Colonic mucosa (tissue), 4 donors: ENCODE measurements around the gene D2HGDH. TPM values are rescaled to one million over a fixed set of nuclear protein-coding genes. Genes with fewer than 3 reads are reported as not detected.

ENCODE experiments used
- DNase-seq: peaks from one replicate; pipeline ENCODE4 v3.0.0-alpha.2; 2020
- H3K27ac ChIP-seq: fragments of 200-600 bp; one replicate; pipeline ENCODE4 v1.8.0; 2021
- H3K27me3 ChIP-seq: fragments of 200-600 bp; one replicate; pipeline ENCODE4 v1.8.0; 2021
- H3K36me3 ChIP-seq: fragments of 200-600 bp; one replicate; pipeline ENCODE4 v1.8.0; 2021
- H3K4me1 ChIP-seq: fragments of 200-600 bp; one replicate; pipeline ENCODE4 v1.8.0; 2021; ENCODE audit warnings: mild to moderate bottlenecking
- H3K4me3 ChIP-seq: fragments of 200-600 bp; one replicate; pipeline ENCODE4 v1.8.0; 2021
- H3K9ac ChIP-seq, 2 donors: one replicate each; pipeline ENCODE4 v1.7.0; 2013; ENCODE audit warnings: control low read depth in 2 of 2, low read depth in 2 of 2, low read length in 2 of 2
- H3K9me3 ChIP-seq: fragments of 200-600 bp; one replicate; pipeline ENCODE4 v1.8.0; 2021
- CTCF ChIP-seq: fragments of 200-600 bp; IDR thresholded peaks from one replicate; pipeline ENCODE4 v1.8.0; 2022; ENCODE audit warnings: antibody characterized with exemption, mild to moderate bottlenecking
- intact Hi-C: fragments of 100-400 bp; cut with DNase I; formaldehyde crosslinking; loops from one replicate; pipeline ENCODE4 v1.14.1; 2022
- total RNA-seq, 2 donors: library from RNA; stranded (reverse); fragmentation: NEBNext Ultra II Directional in 1 of 2; extraction: Animal tissue kit (Norgen Biotek cat#: 25700) in 1 of 2; gene quantifications; one replicate each; pipeline ENCODE4 v1.2.1, GENCODE V29; 2021
- donor health status: healthy.
- donor health status: DM: no; HTN: no; CAD: no.
- donor health status: DM: no; HTN: no; CAD: no.

D2HGDH gene
- total RNA-seq, 2 donors from 2014 or later: 42.0 to 76.6 TPM

GRCh38 chr2:241811952-241812729 lies 77.7 kb downstream of the D2HGDH start:
- Histone ChIP-seq H3K9ac (no peak overlapping the region), H3K36me3 (no peaks in the 10 kb centered on the region), H3K9me3 (no peaks in the 10 kb centered on the region), H3K27me3 (no peaks in the 10 kb centered on the region), H3K27ac (no peak overlapping the region), H3K4me1 (no peaks in the 10 kb centered on the region), H3K4me3 (no peak overlapping the region)
- DNase-seq: no peak
- TF ChIP-seq CTCF: no peak
- intact Hi-C loops: no loop called here

GRCh38 chr2:241812730-241813643 lies 78.6 kb downstream of the D2HGDH start:
- intact Hi-C loops: no loop called here
- no peaks in the 10 kb centered on the region for H3K27me3 ChIP-seq

GRCh38 chr2:241813644-241814392 lies 79.4 kb downstream of the D2HGDH start:
- no peak overlapping the region for H3K27ac ChIP-seq
- no peak overlapping the region for H3K4me3 ChIP-seq
- intact Hi-C loops: no loop called here
- H3K27me3 ChIP-seq: no peaks in the 10 kb centered on the region
- no peak overlapping the region for H3K9ac ChIP-seq
- peaks cover 4% of the 10 kb centered on the region for H3K4me1 ChIP-seq
- DNase-seq: no peak
- TF ChIP-seq CTCF: no peak
- no peaks in the 10 kb centered on the region for H3K9me3 ChIP-seq
- no peaks in the 10 kb centered on the region for H3K36me3 ChIP-seq

More at GRCh38 chr2:241812730-241813643, 78.6 kb downstream of the D2HGDH start:
- Histone ChIP-seq H3K9ac (no peak overlapping the region), H3K4me3 (no peak overlapping the region), H3K9me3 (no peaks in the 10 kb centered on the region), H3K36me3 (no peaks in the 10 kb centered on the region), H3K27ac (no peak overlapping the region), H3K4me1 (no peaks in the 10 kb centered on the region)
- DNase-seq: no peak
- no peak for TF ChIP-seq CTCF

GRCh38 chr2:241814393-241814642 lies 79.9 kb downstream of the D2HGDH start:
- H3K4me3 ChIP-seq: no peak overlapping the region
- H3K9me3 ChIP-seq: no peaks in the 10 kb centered on the region
- TF ChIP-seq CTCF: no peak
- intact Hi-C loops: no loop called here
- H3K36me3 ChIP-seq: no peaks in the 10 kb centered on the region
- H3K27ac ChIP-seq: no peak overlapping the region
- peaks cover 4% of the 10 kb centered on the region for H3K4me1 ChIP-seq
- DNase-seq: no peak
- H3K9ac ChIP-seq: no peak overlapping the region
- no peaks in the 10 kb centered on the region for H3K27me3 ChIP-seq
